ENCODE results near the gene EFCAB11.

Gene EFCAB11

GRCh38 chr14:89954070-89955021 lies at the start of gene EFCAB11:
TSS of gene EFCAB11 (minus strand) at chr14:89954730. CDS start at chr14:89954660, 70 bp downstream.
- DNase-seq (ENCODE audit: low read depth in 1 of 2, low spot score in 1 of 2) = peak; percentile 81 to 88

GRCh38 chr14:90003526-90004307 lies 49.2 kb upstream of the EFCAB11 start:
- no peak for DNase-seq (ENCODE audit: low read depth in 1 of 2, low spot score in 1 of 2)

- no peak for DNase-seq (ENCODE audit: low read depth in 1 of 2, low spot score in 1 of 2)
Observed at GRCh38 chr14:90000935-90001334, 46.4 kb upstream of the EFCAB11 start.

GRCh38 chr14:89996963-89997362 lies 42.4 kb upstream of the EFCAB11 start:
- DNase-seq (ENCODE audit: low read depth in 1 of 2, low spot score in 1 of 2) = no peak

GRCh38 chr14:89992273-89992672 lies 37.7 kb upstream of the EFCAB11 start:
- no peak for DNase-seq (ENCODE audit: low read depth in 1 of 2, low spot score in 1 of 2)

GRCh38 chr14:89990623-89991275 lies 36.2 kb upstream of the EFCAB11 start:
- DNase-seq (ENCODE audit: low read depth in 1 of 2, low spot score in 1 of 2) = no peak

GRCh38 chr14:89990218-89990617 lies 35.7 kb upstream of the EFCAB11 start:
- DNase-seq (ENCODE audit: low read depth in 1 of 2, low spot score in 1 of 2) = no peak

GRCh38 chr14:89988787-89989186 lies 34.3 kb upstream of the EFCAB11 start:
- no peak for DNase-seq (ENCODE audit: low read depth in 1 of 2, low spot score in 1 of 2)

GRCh38 chr14:89987161-89987475 lies 32.6 kb upstream of the EFCAB11 start:
- no peak for DNase-seq (ENCODE audit: low read depth in 1 of 2, low spot score in 1 of 2)

GRCh38 chr14:89986462-89987160 lies 32.1 kb upstream of the EFCAB11 start:
- no peak for DNase-seq (ENCODE audit: low read depth in 1 of 2, low spot score in 1 of 2)

- no peak for DNase-seq (ENCODE audit: low read depth in 1 of 2, low spot score in 1 of 2)
Observed at GRCh38 chr14:89983375-89983774, 28.8 kb upstream of the EFCAB11 start.

GRCh38 chr14:89978656-89979055 lies 24.1 kb upstream of the EFCAB11 start:
- no peak for DNase-seq (ENCODE audit: low read depth in 1 of 2, low spot score in 1 of 2)

- no peak for DNase-seq (ENCODE audit: low read depth in 1 of 2, low spot score in 1 of 2)
Observed at GRCh38 chr14:89977668-89978067, 23.1 kb upstream of the EFCAB11 start.

GRCh38 chr14:89973234-89973823 lies 18.8 kb upstream of the EFCAB11 start:
- DNase-seq (ENCODE audit: low read depth in 1 of 2, low spot score in 1 of 2) = no peak

GRCh38 chr14:89965839-89966238 lies 11.3 kb upstream of the EFCAB11 start:
- no peak for DNase-seq (ENCODE audit: low read depth in 1 of 2, low spot score in 1 of 2)

- no peak for DNase-seq (ENCODE audit: low read depth in 1 of 2, low spot score in 1 of 2)
Observed at GRCh38 chr14:89963288-89963978, 8.9 kb upstream of the EFCAB11 start.

GRCh38 chr14:89960914-89961313 lies 6.4 kb upstream of the EFCAB11 start:
- no peak for DNase-seq (ENCODE audit: low read depth in 1 of 2, low spot score in 1 of 2)

- no peak for DNase-seq (ENCODE audit: low read depth in 1 of 2, low spot score in 1 of 2)
Observed at GRCh38 chr14:89959853-89960445, 5.4 kb upstream of the EFCAB11 start.

GRCh38 chr14:89958966-89959365 lies 4.4 kb upstream of the EFCAB11 start:
- DNase-seq (ENCODE audit: low read depth in 1 of 2, low spot score in 1 of 2) = no peak

GRCh38 chr14:89957791-89958190 lies 3.3 kb upstream of the EFCAB11 start:
- no peak for DNase-seq (ENCODE audit: low read depth in 1 of 2, low spot score in 1 of 2)
